Fibroblast of the aortic adventitia (primary cell): ENCODE results near the gene HAUS8. TPM values are rescaled to one million over a fixed set of nuclear protein-coding genes. Genes with fewer than 3 reads are reported as not detected.
A peak's percentile ranks its signal among the peaks of the same experiment; 100 is the strongest.

ENCODE experiments used
- DNase-seq: peaks from one replicate; pipeline ENCODE4 v3.0.0-alpha.2; 2010; ENCODE audit warnings: low read depth
- H3K4me3 ChIP-seq: 2 replicates; pipeline ENCODE4 v1.5.1; 2011; ENCODE audit warnings: low read depth, mild to moderate bottlenecking, control low read depth, low read length, moderate library complexity
- total RNA-seq: library from RNA; depleted of rRNA; stranded (reverse); fragments of >200 nt; gene quantifications from 2 replicates; pipeline ENCODE4 v1.2.3, GENCODE V29; 2012; ENCODE audit warnings: low replicate concordance
- TF ChIP-seq, protein P1 (sequence below): IDR thresholded peaks from 2 replicates; pipeline ENCODE4 v1.5.1; 2011; ENCODE audit warnings: mild to moderate bottlenecking, low read length, control low read depth, inconsistent platforms; ENCODE audit not compliant: insufficient read depth

HAUS8 gene
- total RNA-seq, 1 donor = 5.2 TPM

DNA sequence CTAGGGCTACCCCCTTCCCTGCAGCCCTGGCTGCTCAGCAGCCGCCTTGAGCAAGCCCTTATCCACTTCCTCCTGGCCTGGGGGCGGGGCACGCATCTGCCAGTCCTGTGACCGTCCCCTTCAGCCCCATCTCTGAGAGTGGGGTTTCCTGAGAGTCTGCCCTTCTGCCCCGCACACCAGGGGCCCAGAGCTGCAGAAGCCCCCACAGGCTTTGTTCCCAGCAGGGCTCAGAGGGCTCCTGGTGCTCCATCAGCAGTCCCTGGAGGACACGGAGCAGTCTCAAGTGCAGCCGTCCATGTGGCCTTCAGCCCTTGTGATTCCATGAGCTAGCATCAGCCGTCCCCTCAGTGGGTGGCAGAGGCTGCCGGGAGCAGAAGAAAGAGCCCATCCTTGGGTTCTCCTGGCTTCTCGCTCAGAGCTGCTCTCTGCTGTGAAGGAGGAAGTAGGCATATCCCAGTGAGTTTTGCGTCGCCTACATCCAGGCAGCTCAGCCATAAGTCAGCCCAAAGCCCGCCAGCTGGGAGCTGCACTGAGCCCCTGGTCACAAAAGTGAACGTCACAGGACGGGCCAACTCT lies 16.6 kb upstream of the HAUS8 start:
- TF ChIP-seq, protein P1, sequence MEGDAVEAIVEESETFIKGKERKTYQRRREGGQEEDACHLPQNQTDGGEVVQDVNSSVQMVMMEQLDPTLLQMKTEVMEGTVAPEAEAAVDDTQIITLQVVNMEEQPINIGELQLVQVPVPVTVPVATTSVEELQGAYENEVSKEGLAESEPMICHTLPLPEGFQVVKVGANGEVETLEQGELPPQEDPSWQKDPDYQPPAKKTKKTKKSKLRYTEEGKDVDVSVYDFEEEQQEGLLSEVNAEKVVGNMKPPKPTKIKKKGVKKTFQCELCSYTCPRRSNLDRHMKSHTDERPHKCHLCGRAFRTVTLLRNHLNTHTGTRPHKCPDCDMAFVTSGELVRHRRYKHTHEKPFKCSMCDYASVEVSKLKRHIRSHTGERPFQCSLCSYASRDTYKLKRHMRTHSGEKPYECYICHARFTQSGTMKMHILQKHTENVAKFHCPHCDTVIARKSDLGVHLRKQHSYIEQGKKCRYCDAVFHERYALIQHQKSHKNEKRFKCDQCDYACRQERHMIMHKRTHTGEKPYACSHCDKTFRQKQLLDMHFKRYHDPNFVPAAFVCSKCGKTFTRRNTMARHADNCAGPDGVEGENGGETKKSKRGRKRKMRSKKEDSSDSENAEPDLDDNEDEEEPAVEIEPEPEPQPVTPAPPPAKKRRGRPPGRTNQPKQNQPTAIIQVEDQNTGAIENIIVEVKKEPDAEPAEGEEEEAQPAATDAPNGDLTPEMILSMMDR = no peak
- no peak overlapping the region for H3K4me3 ChIP-seq
- DNase-seq = no peak

DNA sequence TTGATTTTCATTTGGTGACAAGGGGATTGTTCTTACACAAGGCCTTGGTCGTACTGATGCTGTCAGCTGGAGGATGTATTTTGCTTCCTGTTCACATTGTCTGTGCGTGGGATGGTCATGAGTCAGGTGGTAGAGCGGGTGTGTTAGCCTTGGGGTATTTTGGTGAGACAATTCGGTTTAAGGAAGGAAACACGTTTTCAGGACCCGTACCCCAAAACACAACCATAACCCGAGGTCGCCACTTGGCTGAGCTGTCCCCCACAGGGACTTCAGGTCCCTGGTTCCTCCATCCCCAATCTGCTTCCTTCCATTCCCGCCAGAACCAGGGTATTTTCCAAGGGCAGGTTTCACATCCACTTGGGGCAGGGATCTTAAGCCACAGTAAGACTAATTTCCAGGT lies 15.3 kb upstream of the HAUS8 start:
- TF ChIP-seq, protein P1 = no peak
- no peak for DNase-seq
- no peak overlapping the region for H3K4me3 ChIP-seq

DNA sequence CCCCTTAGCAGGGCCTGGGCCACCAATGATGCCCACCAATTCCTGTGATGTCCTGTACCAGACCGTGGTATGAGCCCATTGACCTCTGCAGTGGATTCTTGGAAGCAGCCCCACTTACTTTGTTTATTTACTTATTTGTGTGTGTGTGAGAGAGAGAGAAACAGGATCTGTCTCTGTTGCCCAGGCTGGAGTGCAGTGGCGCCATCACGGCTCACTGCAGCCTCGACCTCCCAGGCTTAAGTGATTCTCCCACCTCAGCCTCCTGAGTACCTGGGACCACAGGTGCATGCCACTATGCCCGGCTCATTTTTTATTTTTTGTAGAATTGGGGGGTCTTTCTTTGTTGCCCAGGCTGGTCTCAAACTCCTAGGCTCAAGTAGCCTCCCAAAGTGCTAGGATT lies 13.3 kb upstream of the HAUS8 start:
- DNase-seq = no peak
- H3K4me3 ChIP-seq = no peak overlapping the region
- TF ChIP-seq, protein P1 = no peak

- TF ChIP-seq, protein P1 = no peak
- no peak overlapping the region for H3K4me3 ChIP-seq
- DNase-seq = no peak
These were observed 11.6 kb upstream of the HAUS8 start for GRCh38 chr19:17086834-17087233.

- H3K4me3 ChIP-seq = no peak overlapping the region
- TF ChIP-seq, protein P1 = no peak
- DNase-seq = no peak
These were observed 10.9 kb upstream of the HAUS8 start for GRCh38 chr19:17086120-17086519.

GRCh38 chr19:17081672-17082630 lies 6.7 kb upstream of the HAUS8 start:
- H3K4me3 ChIP-seq = no peak overlapping the region
- DNase-seq = peak; percentile 28
- TF ChIP-seq, protein P1 = no peak
